HepG2 (cell line): ENCODE results near the gene ALG10. TPM values are rescaled to one million over a fixed set of nuclear protein-coding genes. Genes with fewer than 3 reads are reported as not detected.

Source experiments
- BCL3 ChIP-seq: sonication (generic); formaldehyde crosslinking; IDR thresholded peaks from 2 replicates; pipeline ENCODE4 v1.5.1; 2020; ENCODE audit warnings: mild to moderate bottlenecking, missing genetic modification reagents, moderate library complexity
- DZIP1 ChIP-seq: sonication (generic); formaldehyde crosslinking; IDR thresholded peaks from 2 replicates; pipeline ENCODE4 v1.5.0; 2020; ENCODE audit warnings: mild to moderate bottlenecking, missing genetic modification reagents
- ERF ChIP-seq: IDR thresholded peaks from 2 replicates; pipeline ENCODE4 v1.6.1; 2018; ENCODE audit warnings: missing biosample characterization, missing genetic modification reagents
- FOXC1 ChIP-seq: sonication (generic); formaldehyde crosslinking; IDR thresholded peaks from 2 replicates; pipeline ENCODE4 v1.8.0; 2022; ENCODE audit warnings: mild to moderate bottlenecking, missing genetic modification reagents, borderline replicate concordance
- IRF9 ChIP-seq: sonication (generic); formaldehyde crosslinking; IDR thresholded peaks from 2 replicates; pipeline ENCODE4 v1.8.0; 2022; ENCODE audit warnings: missing genetic modification reagents, mild to moderate bottlenecking, borderline replicate concordance
- KDM5A ChIP-seq: fragments of 200-600 bp; sonication (generic); IDR thresholded peaks from 2 replicates; pipeline ENCODE4 v1.7.0; 2018; ENCODE audit warnings: antibody characterized with exemption, mild to moderate bottlenecking, low read length, borderline replicate concordance
- LRRFIP1 ChIP-seq: sonication (generic); formaldehyde crosslinking; conservative IDR thresholded peaks from 2 replicates; pipeline ENCODE4 v1.4.0; 2020; ENCODE audit warnings: missing genetic modification reagents
- PITX1 ChIP-seq: sonication (generic); formaldehyde crosslinking; IDR thresholded peaks from 2 replicates; pipeline ENCODE4 v1.5.1; 2020; ENCODE audit warnings: mild to moderate bottlenecking, missing genetic modification reagents
- RELA ChIP-seq: sonication (generic); formaldehyde crosslinking; IDR thresholded peaks from 2 replicates; pipeline ENCODE4 v1.4.0; 2020; ENCODE audit warnings: missing genetic modification reagents
- SMAD3 ChIP-seq: sonication (generic); formaldehyde crosslinking; IDR thresholded peaks from 2 replicates; pipeline ENCODE4 v1.4.0; 2020; ENCODE audit warnings: missing genetic modification reagents
- SMC3 ChIP-seq: IDR thresholded peaks from 2 replicates; pipeline ENCODE4 v1.6.1; 2011; ENCODE audit warnings: low read length, improper control_type of control experiment
- THAP9 ChIP-seq: sonication (generic); formaldehyde crosslinking; IDR thresholded peaks from 2 replicates; pipeline ENCODE4; 2020; ENCODE audit warnings: missing genetic modification reagents, mild to moderate bottlenecking, borderline replicate concordance
- ZNF180 ChIP-seq: sonication (generic); formaldehyde crosslinking; IDR thresholded peaks from 2 replicates; pipeline ENCODE4 v1.4.0; 2020; ENCODE audit warnings: low read depth, missing genetic modification reagents, borderline replicate concordance
- ZNF780A ChIP-seq: sonication (generic); formaldehyde crosslinking; IDR thresholded peaks from 2 replicates; pipeline ENCODE4 v1.8.0; 2022; ENCODE audit warnings: mild to moderate bottlenecking, missing genetic modification reagents, moderate library complexity
- polyA plus RNA-seq, 8 experiments: library from polyadenylated mRNA; depleted of rRNA in 3 of 8; stranded (reverse) in 7 of 8; unstranded in 1 of 8; fragments of >200 nt; fragmentation: Illumina TruSeq in 4 of 8; extraction: Trizol in 4 of 8; gene quantifications; 2 replicates each; pipeline versions ENCODE4 v1.2.1 to v1.2.3, GENCODE V29; 2011 to 2016; ENCODE audit warnings: low read depth in 4 of 8, missing spikeins in 1 of 8, mixed read lengths in 1 of 8; ENCODE audit not compliant: insufficient read depth in 1 of 8
- total RNA-seq, 5 experiments: library from RNA; depleted of rRNA; stranded (reverse); fragments of >200 nt; fragmentation: Illumina TruSeq; extraction: Trizol; gene quantifications; 2 replicates each; pipeline ENCODE4 v1.2.3, GENCODE V29; 2016; ENCODE audit warnings: low read depth in 1 of 5
- TF ChIP-seq, protein P1 (sequence below): sonication (generic); formaldehyde crosslinking; IDR thresholded peaks from 2 replicates; pipeline ENCODE4 v1.9.0; 2021; ENCODE audit warnings: missing genetic modification reagents, mild to moderate bottlenecking, borderline replicate concordance

ALG10 gene
- total and polyA plus RNA-seq, 2 of the 13 experiments (the other 11 are each of a cell fraction or from before 2014, with no cell fraction given): 7.9 to 17.4 TPM

GRCh38 chr12:34022079-34022830 lies at the start of gene ALG10 (continued):
- TF ChIP-seq THAP9 (CRISPR knock-in tag) (peak; percentile 82; the same call in 1 of the 2 replicates), ZNF180 (CRISPR knock-in tag) (no peak), IRF9 (CRISPR knock-in tag) (peak; percentile 87), KDM5A (peak; percentile 87), LRRFIP1 (CRISPR knock-in tag) (no peak), FOXC1 (peak; percentile 62; the same call in 1 of the 2 replicates), BCL3 (CRISPR knock-in tag) (0 out of 2 replicates have a peak, but pooled peaks have one; percentile 28), SMAD3 (CRISPR knock-in tag) (peak; percentile 89), ZNF780A (CRISPR knock-in tag) (no peak), ERF (CRISPR knock-in tag) (peak; percentile 79; the same call in 1 of the 2 replicates), SMC3 (peak; percentile 68), RELA (CRISPR knock-in tag) (0 out of 2 replicates have a peak, but pooled peaks have one; percentile 19), DZIP1 (CRISPR knock-in tag) (no peak), PITX1 (CRISPR knock-in tag) (peak; percentile 77; the same call in 1 of the 2 replicates)
- TF ChIP-seq, protein P1, sequence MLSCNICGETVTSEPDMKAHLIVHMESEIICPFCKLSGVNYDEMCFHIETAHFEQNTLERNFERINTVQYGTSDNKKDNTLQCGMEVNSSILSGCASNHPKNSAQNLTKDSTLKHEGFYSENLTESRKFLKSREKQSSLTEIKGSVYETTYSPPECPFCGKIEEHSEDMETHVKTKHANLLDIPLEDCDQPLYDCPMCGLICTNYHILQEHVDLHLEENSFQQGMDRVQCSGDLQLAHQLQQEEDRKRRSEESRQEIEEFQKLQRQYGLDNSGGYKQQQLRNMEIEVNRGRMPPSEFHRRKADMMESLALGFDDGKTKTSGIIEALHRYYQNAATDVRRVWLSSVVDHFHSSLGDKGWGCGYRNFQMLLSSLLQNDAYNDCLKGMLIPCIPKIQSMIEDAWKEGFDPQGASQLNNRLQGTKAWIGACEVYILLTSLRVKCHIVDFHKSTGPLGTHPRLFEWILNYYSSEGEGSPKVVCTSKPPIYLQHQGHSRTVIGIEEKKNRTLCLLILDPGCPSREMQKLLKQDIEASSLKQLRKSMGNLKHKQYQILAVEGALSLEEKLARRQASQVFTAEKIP (CRISPR knock-in tag): no peak
